Stimulated activated CD4-positive, alpha-beta T cell treated with anti-CD3 and anti-CD28 coated beads, Interleukin-15, amount 100 ng/mL, for 24 hours (primary cell): ENCODE results near the gene MRPL38.

ENCODE experiments used
- DNase-seq: peaks from one replicate; pipeline ENCODE4 v3.0.0-alpha.2; 2020

The MRPL38 gene

DNA sequence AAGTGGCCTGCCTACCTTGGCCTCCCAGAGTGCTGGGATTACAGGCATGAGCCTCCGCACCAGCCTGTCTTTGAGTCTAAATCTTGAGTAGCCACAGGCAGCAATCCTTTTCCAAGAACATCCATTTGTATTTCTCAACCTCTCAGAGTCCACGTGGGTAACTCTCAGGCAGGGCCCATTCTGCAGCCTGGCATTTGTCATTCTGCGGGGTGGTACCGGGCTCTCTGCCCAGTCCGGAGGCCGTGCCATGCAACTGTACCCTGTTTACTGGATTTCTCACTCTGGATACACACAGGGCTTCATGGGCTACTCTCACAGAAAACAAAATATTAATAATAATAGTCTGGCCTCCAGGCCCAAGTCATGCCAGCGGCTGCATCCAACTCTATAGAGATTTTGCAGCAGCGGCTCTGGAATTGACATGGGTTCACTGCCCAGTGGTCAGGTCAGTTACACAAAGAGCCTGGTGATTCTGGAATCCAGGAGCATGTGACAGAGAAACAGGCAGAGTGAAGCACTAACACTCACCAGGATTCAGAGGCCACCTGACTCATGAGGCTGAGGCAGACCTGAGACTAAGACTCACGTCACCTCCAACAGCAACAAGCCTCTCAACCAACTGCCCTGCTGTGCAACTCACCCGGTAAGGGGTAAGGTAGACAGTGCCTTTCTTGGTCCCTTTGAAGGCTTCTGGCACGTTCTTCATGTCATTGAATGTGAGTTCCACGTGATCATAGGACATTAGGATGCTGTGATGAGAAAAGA, 53.6 kb downstream of the MRPL38 start:
- DNase-seq = no peak

DNA sequence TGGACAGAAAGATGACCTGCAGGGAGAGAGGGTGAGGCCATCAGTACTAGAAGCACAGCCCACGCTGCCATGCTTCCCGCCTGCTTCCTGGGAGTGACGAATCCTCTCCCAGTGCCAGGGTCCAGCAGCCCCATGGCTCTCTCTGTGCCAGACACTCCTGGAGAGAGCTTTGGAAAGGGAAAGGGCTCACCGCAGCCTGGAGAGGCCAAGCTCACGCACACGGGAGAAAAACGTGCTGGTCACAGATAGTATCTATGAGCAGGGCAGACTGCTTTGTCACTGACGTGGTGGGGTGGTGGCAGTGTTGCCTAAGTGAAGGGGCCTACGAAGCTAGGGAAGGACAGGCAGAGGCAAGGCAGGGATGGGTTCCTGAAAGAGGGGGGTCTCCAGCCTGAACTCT, 55.0 kb downstream of the MRPL38 start:
- DNase-seq = no peak

DNA sequence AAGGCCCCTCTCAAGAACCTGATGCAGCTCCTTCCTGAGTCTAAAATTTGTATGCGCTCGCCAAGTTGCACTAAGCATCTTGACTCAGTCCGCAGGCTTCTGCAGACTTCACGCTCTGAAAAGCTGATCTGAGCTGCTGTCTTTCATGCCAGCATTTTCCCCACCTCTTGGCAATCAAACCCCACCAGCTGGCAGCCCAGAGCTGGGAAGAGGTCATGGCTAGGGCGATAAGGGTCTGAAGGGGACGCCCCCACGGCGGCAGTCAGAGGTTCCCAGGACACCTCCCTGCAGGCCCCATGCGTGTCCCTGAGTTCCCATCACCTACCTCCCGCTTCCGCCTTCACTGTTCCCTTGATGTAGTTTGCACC, 55.4 kb downstream of the MRPL38 start:
- DNase-seq = no peak
